Esophagus mucosa (tissue), 1 donor: ENCODE data around the gene KRT15. TPM values are rescaled to one million over a fixed set of nuclear protein-coding genes. Genes with fewer than 3 reads are reported as not detected.

Source experiments
- ATAC-seq: fragments of 200-7000 bp; cut with Tn5 transposase; one replicate; pipeline ENCODE4 v1.9.1; 2020
- total RNA-seq: library from RNA; stranded (reverse); gene quantifications from one replicate; pipeline ENCODE4 v1.2.4, GENCODE V29; 2023
- donor health status: DM: yes; HTN: yes; CAD: no.

Gene KRT15
- total RNA-seq, result 2,810 TPM

- ATAC-seq, result peak; percentile 46
Observed at GRCh38 chr17:41518789-41519449, at the start of gene KRT15. Gene KRT15, minus strand, starts transcription at chr17:41518890. Its CDS starts 63 bp downstream, at chr17:41518827.

- no peak for ATAC-seq
Observed at GRCh38 chr17:41567317-41567716, 48.6 kb upstream of the KRT15 start.

GRCh38 chr17:41565338-41565737 lies 46.6 kb upstream of the KRT15 start:
- no peak for ATAC-seq

- ATAC-seq, result no peak
Observed at GRCh38 chr17:41563607-41564170, 45.0 kb upstream of the KRT15 start.

GRCh38 chr17:41561554-41561953 lies 42.9 kb upstream of the KRT15 start:
- no peak for ATAC-seq

- ATAC-seq, result no peak
Observed at GRCh38 chr17:41559548-41559947, 40.9 kb upstream of the KRT15 start.

GRCh38 chr17:41556931-41557330 lies 38.2 kb upstream of the KRT15 start:
- ATAC-seq, result peak; percentile 33

GRCh38 chr17:41556306-41556705 lies 37.6 kb upstream of the KRT15 start:
- no peak for ATAC-seq

GRCh38 chr17:41555105-41555887 lies 36.6 kb upstream of the KRT15 start:
- peak; percentile 16 for ATAC-seq

- ATAC-seq, result no peak
Observed at GRCh38 chr17:41553987-41554680, 35.4 kb upstream of the KRT15 start.

GRCh38 chr17:41553176-41553575 lies 34.5 kb upstream of the KRT15 start:
- no peak for ATAC-seq

GRCh38 chr17:41552455-41552854 lies 33.8 kb upstream of the KRT15 start:
- no peak for ATAC-seq

GRCh38 chr17:41551365-41551764 lies 32.7 kb upstream of the KRT15 start:
- no peak for ATAC-seq

GRCh38 chr17:41549596-41550039 lies 30.9 kb upstream of the KRT15 start:
- ATAC-seq, result no peak

- ATAC-seq, result peak; percentile 75
Observed at GRCh38 chr17:41548844-41549595, 30.3 kb upstream of the KRT15 start.

GRCh38 chr17:41547921-41548843 lies 29.5 kb upstream of the KRT15 start:
- ATAC-seq, result peak; percentile 87

- peak; percentile 9 for ATAC-seq
Observed at GRCh38 chr17:41547378-41547841, 28.7 kb upstream of the KRT15 start.

GRCh38 chr17:41546819-41547218 lies 28.1 kb upstream of the KRT15 start:
- ATAC-seq, result no peak

- no peak for ATAC-seq
Observed at GRCh38 chr17:41545829-41546410, 27.2 kb upstream of the KRT15 start.

GRCh38 chr17:41544935-41545334 lies 26.2 kb upstream of the KRT15 start:
- ATAC-seq, result no peak

GRCh38 chr17:41544491-41544892 lies 25.8 kb upstream of the KRT15 start:
- ATAC-seq, result peak; percentile 14
